Measurements from ENCODE around the gene PATJ.

- TF ChIP-seq POLR2A (IDR thresholded peaks at IDR 0.05), result no peak
- TF ChIP-seq POLR2AphosphoS5 (IDR thresholded peaks at IDR 0.05), result no peak
These were observed 76.7 kb downstream of the PATJ start for GRCh38 chr1:61818992-61819391.
